Tibial nerve (tissue), 4 donors: ENCODE measurements around the gene USP7.

Experiments
- CTCF ChIP-seq, 5 experiments: fragments of 200-600 bp in 3 of 5; fragments of 450-650 bp in 2 of 5; sonication (generic) in 3 of 5; IDR thresholded peaks; one replicate each; pipeline ENCODE4 v1.5.1; 2016 to 2019; ENCODE audit warnings: antibody characterized with exemption in 5 of 5, mild to moderate bottlenecking in 3 of 5, moderate library complexity in 2 of 5
- EP300 ChIP-seq, 2 donors: sonication (generic); formaldehyde crosslinking; IDR thresholded peaks; one replicate each; pipeline ENCODE4 v1.6.1; 2017; ENCODE audit warnings: antibody characterized with exemption in 2 of 2, mild to moderate bottlenecking in 1 of 2

GRCh38 chr16:9012848-9013507 is 49.3 kb upstream of the USP7 start:
- TF ChIP-seq CTCF (IDR thresholded peaks at IDR 0.05) (no peak), EP300 (IDR thresholded peaks at IDR 0.05) (no peak)
